ENCODE data around the gene ZMYND15.

Gene ZMYND15

GRCh38 chr17:4788807-4789700 lies 49.4 kb downstream of the ZMYND15 start, which contains the start of gene GLTPD2:
Gene GLTPD2 (plus strand): TSS chr17:4788964. CDS start chr17:4789012, 48 bp downstream.
- no peaks in the 10 kb centered on the region for H3K9me3 ChIP-seq (ENCODE audit: control insufficient read depth, low read length)
- H3K27ac ChIP-seq (ENCODE audit: low read length, poor library complexity, severe bottlenecking): no peak within 1 kb of the TSS
- peak within 1 kb of the TSS; percentile 59 to 61 for H3K4ac ChIP-seq (ENCODE audit: low read depth in 1 of 2, low read length in 2 of 2)
- H3K18ac ChIP-seq (ENCODE audit: low read depth in 1 of 2, low read length in 2 of 2): peak within 1 kb of the TSS; percentile 81 to 98
- H2BK5ac ChIP-seq (ENCODE audit: low read depth, low read length, poor library complexity, severe bottlenecking): no peak within 1 kb of the TSS
- no peaks in the 10 kb centered on the region for H3K36me3 ChIP-seq (ENCODE audit: control insufficient read depth in 1 of 2, insufficient read depth in 2 of 2, low read depth in 1 of 2, low read length in 2 of 2)
- peak within 1 kb of the TSS; percentile 11 for H2BK120ac ChIP-seq (ENCODE audit: low read depth, low read length)
- DNase-seq: peak; percentile 33
- peak within 1 kb of the TSS in 1 of 2 experiments; percentile 71 for H3K14ac ChIP-seq (ENCODE audit: low read length in 2 of 2)
- whole genome bisulfite sequencing: 7% methylated on average over 54 of the region's 62 CpGs
- peak within 1 kb of the TSS in 1 of 2 experiments; percentile 71 for H2BK12ac ChIP-seq (ENCODE audit: low read length in 2 of 2)
- peaks cover 7% of the 10 kb centered on the region for H3K79me1 ChIP-seq (replicated peaks; ENCODE audit: low read length, poor library complexity, severe bottlenecking)
- no peak within 1 kb of the TSS for H2AK5ac ChIP-seq (ENCODE audit: low read length, severe bottlenecking)
- H3K9ac ChIP-seq (ENCODE audit: low read length): peak within 1 kb of the TSS; percentile 86
- peak within 1 kb of the TSS; percentile 82 to 86 for H3K4me3 ChIP-seq (ENCODE audit: insufficient read depth in 1 of 2, low read depth in 1 of 2, low read length in 2 of 2)
- H3K4me1 ChIP-seq (ENCODE audit: control insufficient read depth, insufficient read depth, low read depth, low read length): peaks cover 15% of the 10 kb centered on the region
- peak within 1 kb of the TSS in 1 of 2 experiments; percentile 98 for H3K23ac ChIP-seq (ENCODE audit: low read length in 2 of 2)
- H3K27me3 ChIP-seq (ENCODE audit: control insufficient read depth in 1 of 2, insufficient read depth in 1 of 2, low read length in 2 of 2): peaks cover 2 to 15% of the 10 kb centered on the region in 2 experiments
- peak within 1 kb of the TSS; percentile 95 for H2AFZ ChIP-seq (ENCODE audit: low read depth, low read length)
- peak within 1 kb of the TSS; percentile 67 for H4K8ac ChIP-seq (ENCODE audit: low read length)
- no peak within 1 kb of the TSS for H2BK15ac ChIP-seq (ENCODE audit: low read depth, poor library complexity, severe bottlenecking)
- peak within 1 kb of the TSS; percentile 100 for H3K4me2 ChIP-seq (ENCODE audit: low read length, poor library complexity, severe bottlenecking)
- H4K91ac ChIP-seq (ENCODE audit: low read length): no peak within 1 kb of the TSS

GRCh38 chr17:4789701-4789950 lies 50.0 kb downstream of the ZMYND15 start:
- peak overlapping the region; percentile 81 to 98 for H3K18ac ChIP-seq (ENCODE audit: low read depth in 1 of 2, low read length in 2 of 2)
- peak overlapping the region; percentile 100 for H3K4me2 ChIP-seq (ENCODE audit: low read length, poor library complexity, severe bottlenecking)
- peak overlapping the region; percentile 86 for H3K9ac ChIP-seq (ENCODE audit: low read length)
- H3K79me1 ChIP-seq (replicated peaks; ENCODE audit: low read length, poor library complexity, severe bottlenecking): peaks cover 7% of the 10 kb centered on the region
- H2BK5ac ChIP-seq (ENCODE audit: low read depth, low read length, poor library complexity, severe bottlenecking): no peak overlapping the region
- WGBS: 0% methylated on average over 14 of the region's 25 CpGs
- no peaks in the 10 kb centered on the region for H3K36me3 ChIP-seq (ENCODE audit: control insufficient read depth in 1 of 2, insufficient read depth in 2 of 2, low read depth in 1 of 2, low read length in 2 of 2)
- peak overlapping the region; percentile 82 to 86 for H3K4me3 ChIP-seq (ENCODE audit: insufficient read depth in 1 of 2, low read depth in 1 of 2, low read length in 2 of 2)
- no peak overlapping the region for H4K91ac ChIP-seq (ENCODE audit: low read length)
- no peak overlapping the region for H2BK15ac ChIP-seq (ENCODE audit: low read depth, poor library complexity, severe bottlenecking)
- H4K8ac ChIP-seq (ENCODE audit: low read length): peak overlapping the region; percentile 67
- peak overlapping the region in 1 of 2 experiments; percentile 98 for H3K23ac ChIP-seq (ENCODE audit: low read length in 2 of 2)
- peak overlapping the region; percentile 95 for H2AFZ ChIP-seq (ENCODE audit: low read depth, low read length)
- H2BK120ac ChIP-seq (ENCODE audit: low read depth, low read length): no peak overlapping the region
- H3K4ac ChIP-seq (ENCODE audit: low read depth in 1 of 2, low read length in 2 of 2): peak overlapping the region; percentile 59 to 61
- peak overlapping the region in 1 of 2 experiments; percentile 71 for H2BK12ac ChIP-seq (ENCODE audit: low read length in 2 of 2)
- H3K14ac ChIP-seq (ENCODE audit: low read length in 2 of 2): peak overlapping the region in 1 of 2 experiments; percentile 48
- peaks cover 15% of the 10 kb centered on the region for H3K4me1 ChIP-seq (ENCODE audit: control insufficient read depth, insufficient read depth, low read depth, low read length)
- peaks cover 0 to 10% of the 10 kb centered on the region in 2 experiments for H3K27me3 ChIP-seq (ENCODE audit: control insufficient read depth in 1 of 2, insufficient read depth in 1 of 2, low read length in 2 of 2)
- no peaks in the 10 kb centered on the region for H3K9me3 ChIP-seq (ENCODE audit: control insufficient read depth, low read length)
- DNase-seq: no peak
- no peak overlapping the region for H3K27ac ChIP-seq (ENCODE audit: low read length, poor library complexity, severe bottlenecking)
- H2AK5ac ChIP-seq (ENCODE audit: low read length, severe bottlenecking): no peak overlapping the region

- H3K14ac ChIP-seq (ENCODE audit: low read length in 2 of 2): peak overlapping the region in 1 of 2 experiments; percentile 66
- peak; percentile 96 for DNase-seq
- H3K9ac ChIP-seq (ENCODE audit: low read length): peak overlapping the region; percentile 86
- H3K27ac ChIP-seq (ENCODE audit: low read length, poor library complexity, severe bottlenecking): peak overlapping the region; percentile 20
- peak overlapping the region in 1 of 2 experiments; percentile 77 for H2BK12ac ChIP-seq (ENCODE audit: low read length in 2 of 2)
- H2BK5ac ChIP-seq (ENCODE audit: low read depth, low read length, poor library complexity, severe bottlenecking): no peak overlapping the region
- H3K79me1 ChIP-seq (replicated peaks; ENCODE audit: low read length, poor library complexity, severe bottlenecking): peaks cover 7% of the 10 kb centered on the region
- peak overlapping the region; percentile 91 for H4K91ac ChIP-seq (ENCODE audit: low read length)
- H3K9me3 ChIP-seq (ENCODE audit: control insufficient read depth, low read length): no peaks in the 10 kb centered on the region
- 0% methylated on average over 68 of the region's 91 CpGs for WGBS
- no peak overlapping the region for H2AK5ac ChIP-seq (ENCODE audit: low read length, severe bottlenecking)
- H3K4me3 ChIP-seq (ENCODE audit: insufficient read depth in 1 of 2, low read depth in 1 of 2, low read length in 2 of 2): peak overlapping the region; percentile 82 to 86
- H3K4me2 ChIP-seq (ENCODE audit: low read length, poor library complexity, severe bottlenecking): peak overlapping the region; percentile 100
- H3K27me3 ChIP-seq (ENCODE audit: control insufficient read depth in 1 of 2, insufficient read depth in 1 of 2, low read length in 2 of 2): peaks cover 0 to 7% of the 10 kb centered on the region in 2 experiments
- peak overlapping the region; percentile 94 for H4K8ac ChIP-seq (ENCODE audit: low read length)
- H3K23ac ChIP-seq (ENCODE audit: low read length in 2 of 2): peak overlapping the region in 1 of 2 experiments; percentile 98
- H2BK15ac ChIP-seq (ENCODE audit: low read depth, poor library complexity, severe bottlenecking): peak overlapping the region; percentile 97
- H3K4ac ChIP-seq (ENCODE audit: low read depth in 1 of 2, low read length in 2 of 2): peak overlapping the region; percentile 61 to 78
- H2AFZ ChIP-seq (ENCODE audit: low read depth, low read length): peak overlapping the region; percentile 95
- H3K4me1 ChIP-seq (ENCODE audit: control insufficient read depth, insufficient read depth, low read depth, low read length): peaks cover 15% of the 10 kb centered on the region
- H2BK120ac ChIP-seq (ENCODE audit: low read depth, low read length): peak overlapping the region; percentile 68
- H3K18ac ChIP-seq (ENCODE audit: low read depth in 1 of 2, low read length in 2 of 2): peak overlapping the region; percentile 96 to 98
- no peaks in the 10 kb centered on the region for H3K36me3 ChIP-seq (ENCODE audit: control insufficient read depth in 1 of 2, insufficient read depth in 2 of 2, low read depth in 1 of 2, low read length in 2 of 2)
Measured at GRCh38 chr17:4789951-4790704, 50.5 kb downstream of the ZMYND15 start.

GRCh38 chr17:4790705-4791088 lies 51.1 kb downstream of the ZMYND15 start:
- H3K14ac ChIP-seq (ENCODE audit: low read length in 2 of 2): no peak overlapping the region
- no peak overlapping the region for H2BK15ac ChIP-seq (ENCODE audit: low read depth, poor library complexity, severe bottlenecking)
- H3K36me3 ChIP-seq (ENCODE audit: control insufficient read depth in 1 of 2, insufficient read depth in 2 of 2, low read depth in 1 of 2, low read length in 2 of 2): no peaks in the 10 kb centered on the region
- H2BK5ac ChIP-seq (ENCODE audit: low read depth, low read length, poor library complexity, severe bottlenecking): no peak overlapping the region
- peak overlapping the region in 1 of 2 experiments; percentile 77 for H2BK12ac ChIP-seq (ENCODE audit: low read length in 2 of 2)
- peaks cover 7% of the 10 kb centered on the region for H3K79me1 ChIP-seq (replicated peaks; ENCODE audit: low read length, poor library complexity, severe bottlenecking)
- H3K4me2 ChIP-seq (ENCODE audit: low read length, poor library complexity, severe bottlenecking): peak overlapping the region; percentile 100
- no peaks in the 10 kb centered on the region for H3K9me3 ChIP-seq (ENCODE audit: control insufficient read depth, low read length)
- no peak overlapping the region for H3K4ac ChIP-seq (ENCODE audit: low read depth in 1 of 2, low read length in 2 of 2)
- peak overlapping the region in 1 of 2 experiments; percentile 61 for H3K18ac ChIP-seq (ENCODE audit: low read depth in 1 of 2, low read length in 2 of 2)
- no peak for DNase-seq
- H3K9ac ChIP-seq (ENCODE audit: low read length): peak overlapping the region; percentile 86
- no peak overlapping the region for H3K23ac ChIP-seq (ENCODE audit: low read length in 2 of 2)
- H3K27ac ChIP-seq (ENCODE audit: low read length, poor library complexity, severe bottlenecking): no peak overlapping the region
- H4K91ac ChIP-seq (ENCODE audit: low read length): no peak overlapping the region
- peaks cover 15% of the 10 kb centered on the region for H3K4me1 ChIP-seq (ENCODE audit: control insufficient read depth, insufficient read depth, low read depth, low read length)
- H3K4me3 ChIP-seq (ENCODE audit: insufficient read depth in 1 of 2, low read depth in 1 of 2, low read length in 2 of 2): peak overlapping the region; percentile 82 to 86
- no peak overlapping the region for H4K8ac ChIP-seq (ENCODE audit: low read length)
- H2BK120ac ChIP-seq (ENCODE audit: low read depth, low read length): no peak overlapping the region
- H3K27me3 ChIP-seq (ENCODE audit: control insufficient read depth in 1 of 2, insufficient read depth in 1 of 2, low read length in 2 of 2): peaks cover 0 to 1% of the 10 kb centered on the region in 2 experiments
- no peak overlapping the region for H2AK5ac ChIP-seq (ENCODE audit: low read length, severe bottlenecking)
- peak overlapping the region; percentile 60 for H2AFZ ChIP-seq (ENCODE audit: low read depth, low read length)
- 89% methylated on average over 5 of the region's 7 CpGs for WGBS
